Medulla oblongata (tissue), 1 donor: ENCODE measurements around the gene ATP11A.
"Not testable (repeated sequence)": the region's sequence is repeated elsewhere in the genome, so short reads cannot be mapped to it uniquely, and the experiment has no call there.

Experiments
- DNase-seq: peaks from one replicate; pipeline ENCODE4 v3.0.0-alpha.2; 2015; ENCODE audit errors: extremely low spot score

Gene ATP11A

DNA sequence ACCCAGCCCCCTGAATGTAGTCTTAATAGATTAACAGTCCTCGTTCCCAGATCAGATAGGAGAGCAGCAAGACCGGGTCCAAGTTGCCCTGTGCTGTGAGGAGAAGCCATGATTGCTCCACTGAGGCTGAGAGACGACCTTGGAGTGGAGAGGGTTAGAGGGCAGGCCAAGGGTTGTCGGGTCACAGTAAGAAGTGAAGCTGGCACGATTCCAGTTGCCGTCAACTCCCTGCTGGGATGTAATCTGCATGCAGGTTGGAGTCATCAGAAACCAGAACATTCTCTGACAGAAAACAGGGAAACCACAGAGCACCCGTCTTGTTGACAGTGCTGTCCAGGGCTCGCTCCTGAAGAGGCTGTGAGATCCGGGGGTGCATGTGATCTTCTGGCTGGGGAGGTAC, 19.0 kb upstream of the ATP11A start:
- no peak for DNase-seq

- DNase-seq: no peak
Measured at GRCh38 chr13:112671359-112671758, 18.5 kb upstream of the ATP11A start.

GRCh38 chr13:112672651-112673284, 17.1 kb upstream of the ATP11A start:
- DNase-seq: no peak

DNA sequence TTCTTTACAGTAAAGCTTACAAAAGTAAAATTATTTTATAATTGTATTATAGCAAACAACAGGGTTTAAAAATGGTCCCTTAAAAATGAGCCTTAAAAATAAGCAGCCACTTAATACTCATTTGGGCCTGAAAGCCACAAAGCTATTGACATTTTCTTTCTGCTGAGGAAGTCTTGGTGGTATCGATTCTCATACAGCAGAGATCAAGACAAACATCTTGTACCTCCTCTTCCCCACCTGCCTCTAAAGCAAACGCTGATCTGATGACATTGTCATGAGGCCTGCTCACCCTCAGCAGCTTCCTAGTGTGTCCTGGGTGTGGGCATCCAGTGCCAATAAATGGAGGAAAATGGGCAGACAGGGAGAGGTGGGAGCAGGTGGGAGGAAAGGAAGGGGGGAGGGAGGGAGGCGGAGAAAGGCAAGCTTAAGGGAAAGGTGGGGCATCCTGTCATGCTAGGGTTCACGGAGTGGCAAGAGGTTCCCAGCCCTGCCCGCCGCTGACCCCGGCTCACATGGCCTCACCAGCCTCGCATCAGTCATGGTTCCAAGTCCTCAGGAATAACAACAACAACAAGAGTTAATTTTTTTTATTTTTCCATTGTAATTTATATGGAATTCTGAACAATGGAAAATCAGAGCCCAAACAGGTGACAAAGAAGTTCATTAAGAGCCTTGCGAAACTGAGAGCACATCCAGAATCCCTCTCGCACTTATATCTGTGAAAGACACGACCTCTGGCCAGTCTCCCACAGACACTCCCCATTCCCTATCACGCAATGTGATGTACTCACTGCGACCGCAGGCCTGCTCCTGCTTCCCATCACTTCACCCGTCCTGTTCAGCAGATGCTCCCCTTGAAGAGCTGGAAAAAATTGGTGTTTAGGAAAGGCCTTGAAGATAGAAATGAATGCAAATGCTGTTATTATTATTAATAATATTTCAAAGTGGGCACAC, 15.1 kb upstream of the ATP11A start:
- no peak for DNase-seq

DNA sequence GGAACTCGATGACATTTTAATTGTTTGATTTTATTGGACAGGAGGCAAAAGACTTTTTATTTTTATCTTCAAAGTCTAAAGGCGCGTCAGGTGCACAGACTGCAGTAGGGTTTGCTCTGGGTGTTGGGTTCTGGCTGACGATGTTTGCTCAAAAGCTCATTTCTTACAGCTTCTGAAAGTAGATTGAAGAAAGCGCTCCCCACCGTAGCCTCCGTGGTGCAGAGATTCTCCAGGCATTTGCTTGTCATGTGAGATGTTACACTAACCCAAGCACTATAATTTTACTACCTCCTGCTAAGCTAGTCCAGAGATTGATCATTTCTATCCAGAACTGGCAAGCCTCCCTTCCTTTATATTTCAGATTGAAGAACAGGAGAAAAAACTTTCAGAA, 14.5 kb upstream of the ATP11A start:
- DNase-seq: no peak

DNA sequence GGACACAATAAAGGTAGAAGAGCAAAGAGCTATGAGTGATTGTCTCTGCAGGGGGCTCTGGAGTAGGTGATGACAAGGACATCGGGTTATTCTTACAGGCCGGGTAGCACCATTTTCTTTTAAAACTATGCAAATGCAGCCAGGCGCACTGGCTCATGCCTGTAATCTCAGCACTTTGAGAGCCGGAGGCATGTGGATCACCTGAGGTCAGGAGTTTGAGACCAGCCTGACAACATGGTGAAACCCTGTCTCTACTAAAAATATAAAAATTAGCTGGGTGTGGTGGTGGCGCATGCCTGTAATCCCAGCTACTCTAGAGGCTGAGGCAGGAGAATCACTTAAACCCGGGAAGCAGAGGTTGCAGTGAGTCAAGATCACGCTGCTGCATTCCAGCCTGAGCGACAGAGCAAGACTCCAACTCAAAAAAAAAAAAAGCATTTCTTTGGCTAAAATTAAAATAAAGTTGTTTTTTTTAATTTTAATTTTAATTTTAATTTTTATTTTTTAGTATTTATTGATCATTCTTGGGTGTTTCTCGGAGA, 12.3 kb upstream of the ATP11A start:
- not testable (repeated sequence) for DNase-seq

DNA sequence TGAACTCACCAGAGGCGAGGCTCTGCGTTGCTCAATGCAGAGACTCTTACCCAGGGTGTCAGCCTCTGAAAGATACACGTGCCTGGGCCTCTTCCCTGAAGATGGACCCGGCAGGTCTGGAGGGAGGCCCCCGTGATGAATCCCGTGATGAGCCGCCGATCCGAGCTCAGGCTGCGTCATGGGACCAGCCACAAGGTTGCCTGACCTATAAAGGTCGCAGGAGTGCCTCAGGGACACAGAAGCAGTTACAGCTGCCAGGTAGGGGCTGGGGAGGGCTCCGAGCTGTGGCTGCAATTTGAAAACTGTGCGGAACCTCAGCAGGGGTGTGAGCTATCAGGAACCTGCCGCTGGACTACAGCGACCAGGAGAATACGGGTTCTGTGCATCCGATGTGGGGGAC, 10.5 kb upstream of the ATP11A start:
- DNase-seq: no peak

- DNase-seq: no peak
Measured at GRCh38 chr13:112679932-112680677, 9.7 kb upstream of the ATP11A start.

GRCh38 chr13:112680741-112681360, 9.0 kb upstream of the ATP11A start:
- no peak for DNase-seq

GRCh38 chr13:112683581-112683980, 6.3 kb upstream of the ATP11A start:
- no peak for DNase-seq

DNA sequence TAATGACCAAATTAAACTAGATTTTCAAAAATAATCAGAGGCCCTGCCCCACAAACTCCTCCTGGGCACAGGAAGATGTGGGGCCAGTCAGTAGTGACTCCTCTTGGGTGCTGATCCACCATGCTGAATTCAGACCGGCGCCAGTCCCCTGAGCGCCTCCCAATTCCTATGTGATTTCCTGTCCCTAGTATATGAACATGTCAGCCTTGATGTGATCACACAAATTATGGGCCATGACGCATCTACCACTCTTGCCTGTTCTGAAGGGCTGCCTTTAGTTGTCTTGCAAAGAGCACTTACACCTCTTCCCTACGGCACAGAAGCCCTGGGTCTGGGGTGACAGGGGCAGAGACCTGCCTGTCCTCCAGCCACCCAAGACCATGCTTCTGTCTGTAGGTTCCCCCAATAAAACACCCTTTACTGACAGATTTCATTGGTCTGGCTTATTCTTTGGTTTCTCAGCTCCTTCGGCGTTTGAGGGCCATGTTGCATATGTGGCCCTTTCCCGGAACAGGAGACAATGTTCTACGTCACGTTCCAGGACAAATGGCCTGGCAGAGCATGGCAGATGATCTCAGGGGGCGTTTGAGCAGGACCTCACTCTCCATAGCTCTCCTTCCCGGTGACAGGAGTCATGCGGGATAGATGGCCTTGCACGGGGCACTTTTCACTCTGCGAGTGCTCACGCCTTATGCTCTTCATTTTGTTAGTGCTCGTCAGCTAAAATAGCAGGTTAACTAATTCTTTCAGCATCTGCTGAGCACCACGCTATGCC, 5.6 kb upstream of the ATP11A start:
- DNase-seq: no peak

DNA sequence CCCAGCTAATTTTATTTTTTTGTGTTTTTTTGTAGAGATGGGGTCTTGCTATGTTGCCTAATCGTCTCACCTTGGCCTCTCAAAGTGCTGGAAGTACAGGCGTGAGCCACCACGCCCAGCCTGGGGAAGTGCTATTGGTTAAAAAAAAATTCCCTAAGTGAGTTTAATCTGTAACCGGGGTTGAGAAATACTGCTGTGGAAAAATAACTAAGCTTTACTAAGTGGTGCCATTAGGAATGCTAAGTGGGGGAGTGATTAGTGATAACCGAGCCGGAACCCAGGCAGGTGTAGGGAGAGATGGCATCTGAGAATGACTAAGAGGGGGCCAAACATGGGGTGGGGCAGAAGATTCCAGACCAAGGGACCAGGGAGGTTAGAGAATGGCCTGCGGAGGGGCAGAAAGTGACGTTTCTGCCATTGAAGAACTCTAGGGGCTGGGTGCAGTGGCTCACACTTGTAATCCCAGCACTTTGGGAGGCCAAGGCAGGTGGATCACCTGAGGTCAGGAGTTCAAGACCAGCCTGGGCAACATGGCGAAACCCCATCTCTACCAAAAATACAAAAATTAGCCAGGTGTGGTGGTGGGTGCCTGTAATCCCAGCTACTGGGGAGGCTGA, 4.5 kb upstream of the ATP11A start:
- DNase-seq: not testable (repeated sequence)

DNA sequence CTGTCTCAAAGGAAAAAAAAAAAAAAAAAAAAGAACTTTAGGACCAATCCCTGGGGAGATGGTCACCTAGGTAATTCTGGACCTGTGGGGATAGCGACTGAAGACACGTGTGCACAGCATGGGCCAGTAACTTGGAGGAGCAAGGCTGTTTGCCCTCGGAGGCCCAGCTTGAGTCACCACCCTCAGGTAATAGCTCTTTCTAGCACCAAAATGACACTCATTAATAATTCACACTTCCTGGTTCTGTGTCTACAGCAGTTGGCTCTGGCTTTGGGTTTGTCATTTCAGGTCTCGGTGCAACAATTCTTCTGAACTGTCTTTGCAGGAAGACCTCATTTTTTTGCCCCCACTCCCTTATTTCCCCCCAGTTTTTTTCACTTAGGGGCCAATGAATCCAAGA, 3.9 kb upstream of the ATP11A start:
- DNase-seq: no peak

DNA sequence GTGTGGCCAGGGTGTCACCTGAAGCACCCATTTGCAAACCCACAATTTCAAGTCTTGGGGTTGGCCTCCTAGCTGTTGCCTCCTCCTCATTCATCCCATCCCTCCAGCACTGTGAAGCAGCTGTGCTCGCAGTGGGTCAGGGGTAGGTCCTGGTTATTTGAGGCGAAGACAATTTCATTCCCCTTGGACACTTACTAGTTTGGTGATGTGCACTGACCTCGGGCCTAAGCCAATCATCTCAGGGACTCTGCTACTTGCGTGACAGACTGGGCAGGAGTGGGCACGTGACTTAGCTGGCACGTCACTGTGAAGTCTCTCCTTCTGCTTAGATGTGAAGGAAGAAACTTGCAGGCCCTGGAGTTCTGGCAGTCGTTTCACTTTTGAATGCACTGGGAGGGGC, 3.5 kb upstream of the ATP11A start:
- DNase-seq: no peak

DNA sequence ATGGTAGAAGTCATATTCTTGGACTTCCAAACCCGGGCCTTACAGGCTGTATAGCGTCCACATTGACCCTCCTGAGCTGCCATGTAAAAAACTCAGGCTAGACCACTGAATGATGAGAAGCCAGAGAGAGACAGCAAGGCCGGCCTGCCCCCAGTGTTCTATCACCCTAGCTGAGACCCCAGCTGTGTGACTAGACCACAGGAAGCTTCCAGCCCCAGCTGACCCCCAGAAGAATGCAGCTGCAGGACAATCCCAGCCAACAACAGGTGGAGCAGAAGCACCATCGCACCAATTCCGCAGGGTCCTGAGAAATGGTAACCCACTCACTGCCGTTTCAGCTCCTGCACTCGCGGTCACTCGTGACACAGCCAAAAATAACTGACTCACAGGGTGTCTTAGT, 2.9 kb upstream of the ATP11A start:
- DNase-seq: no peak

- DNase-seq: no peak
Measured at GRCh38 chr13:112687836-112688559, 1.8 kb upstream of the ATP11A start.

DNA sequence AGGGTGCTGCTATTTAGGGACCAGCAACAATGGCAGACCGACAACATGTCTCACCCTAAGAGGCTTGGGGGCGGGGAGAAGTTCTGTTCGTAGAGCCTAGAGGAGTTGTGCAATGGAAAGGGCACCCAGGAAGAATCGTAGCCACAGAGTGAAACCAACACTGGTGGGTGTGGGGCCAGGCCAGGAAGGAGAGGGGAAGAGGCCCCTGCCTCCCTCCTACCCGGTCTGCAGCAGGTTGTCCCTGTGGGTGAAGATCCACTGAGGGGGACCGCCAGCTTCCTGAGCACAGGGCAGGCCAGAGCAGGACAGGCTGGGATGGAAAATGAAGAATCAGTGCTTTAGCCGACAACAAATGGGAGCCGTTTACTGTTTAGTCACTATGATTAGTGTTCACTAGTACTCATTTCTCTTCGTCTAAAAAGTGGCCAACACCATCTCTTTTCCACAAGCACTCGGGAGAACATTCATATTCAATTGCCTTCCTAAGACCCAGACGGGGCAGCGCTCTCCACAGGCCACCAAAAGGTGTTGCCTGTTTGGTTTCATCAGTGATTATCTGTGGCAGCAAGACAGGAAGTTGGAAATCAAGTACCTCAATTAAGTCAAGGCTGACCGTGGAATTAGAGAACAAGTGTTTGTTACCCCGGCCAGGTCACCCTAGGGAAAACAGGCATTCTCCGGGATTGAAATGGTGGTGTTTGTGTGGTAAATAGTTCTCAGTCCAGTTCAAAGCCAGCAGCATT, 1.1 kb upstream of the ATP11A start:
- peak; percentile 57 for DNase-seq

- DNase-seq: peak; percentile 28
Measured at GRCh38 chr13:112690283-112690929, 568 bp downstream of the ATP11A start.

- DNase-seq: no peak
Measured at GRCh38 chr13:112692104-112692503, 2.3 kb downstream of the ATP11A start.
